Measurements from ENCODE around the gene ALPP.
A peak's percentile ranks its signal among the peaks of the same experiment; 100 is the strongest.
"Not testable (repeated sequence)": the region's sequence is repeated elsewhere in the genome, so short reads cannot be mapped to it uniquely, and the experiment has no call there.

ALPP gene

DNA sequence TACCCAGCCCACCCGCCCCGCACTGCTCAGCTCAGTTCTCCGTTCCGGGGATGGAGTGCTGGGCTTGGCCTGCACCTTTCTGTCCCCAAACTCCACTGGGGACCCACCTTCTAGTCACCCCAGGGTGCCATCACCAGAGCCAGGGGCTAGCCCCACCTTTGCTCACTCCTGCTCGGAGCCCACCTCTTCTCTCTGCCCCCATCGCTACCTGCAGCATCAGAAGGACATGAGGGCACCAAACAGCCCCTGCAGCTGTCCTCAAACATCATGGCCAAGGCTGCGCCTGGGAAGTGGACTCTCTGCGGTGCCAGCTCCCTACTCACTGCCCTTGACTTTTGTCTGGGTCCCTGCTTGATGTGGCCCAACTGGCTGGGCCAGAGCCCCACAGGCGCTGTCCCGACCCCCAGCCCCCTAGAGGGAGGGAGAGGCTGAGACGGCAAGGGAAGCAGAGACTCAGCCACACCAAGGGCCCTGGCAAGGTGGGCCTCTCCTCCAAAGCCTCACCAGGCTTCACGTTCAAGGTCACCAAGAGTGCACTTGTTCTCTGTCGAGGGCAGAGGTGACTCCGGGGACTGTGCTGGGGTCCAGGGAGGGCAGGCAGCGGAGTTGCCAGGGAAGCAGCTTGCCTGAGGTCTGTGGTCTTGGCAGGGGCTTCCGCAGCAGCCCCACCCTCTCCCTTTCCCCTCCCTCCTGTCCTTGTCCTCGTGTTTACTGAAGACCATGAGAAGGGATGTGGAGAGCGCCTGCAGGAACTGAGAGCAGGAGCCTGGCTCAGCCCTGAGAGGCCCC is 13.6 kb upstream of the ALPP start:
- DNase-seq = not testable (repeated sequence)

DNA sequence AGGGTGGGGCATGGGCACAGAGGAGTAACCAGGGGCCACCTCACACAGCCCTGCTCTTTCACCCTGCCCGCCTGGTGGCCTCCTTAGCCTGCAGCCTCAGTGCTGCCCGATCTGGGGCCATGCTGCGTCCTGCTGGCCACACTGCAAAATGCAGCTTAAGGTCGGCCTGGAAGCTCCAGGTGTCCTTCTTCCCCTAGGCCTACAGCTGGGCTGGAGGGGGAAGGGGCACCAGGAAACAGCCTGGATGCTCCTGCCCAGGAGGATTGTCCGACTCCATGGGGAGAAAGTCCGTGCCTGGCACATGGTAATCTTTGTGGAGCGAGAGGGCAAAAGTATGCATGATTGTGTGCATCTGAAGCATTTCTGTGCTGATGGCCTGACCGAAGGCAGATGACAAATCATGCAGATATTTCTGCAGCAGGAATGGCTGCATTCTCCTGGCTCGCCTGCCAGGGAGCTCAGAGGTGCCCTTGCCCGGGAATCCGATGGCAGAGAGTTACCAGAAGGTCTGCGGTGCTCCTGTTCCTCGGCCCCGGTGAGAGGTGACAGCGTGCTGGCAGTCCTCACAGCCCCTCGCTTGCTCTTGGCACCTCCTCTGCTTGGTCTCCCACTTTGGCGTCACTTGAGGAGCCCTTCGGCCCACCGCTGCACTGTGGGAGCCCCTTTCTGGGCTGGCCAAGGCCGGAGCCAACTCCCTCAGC is 12.8 kb upstream of the ALPP start:
- DNase-seq = peak in 1 of 6 experiments; percentile 11

DNA sequence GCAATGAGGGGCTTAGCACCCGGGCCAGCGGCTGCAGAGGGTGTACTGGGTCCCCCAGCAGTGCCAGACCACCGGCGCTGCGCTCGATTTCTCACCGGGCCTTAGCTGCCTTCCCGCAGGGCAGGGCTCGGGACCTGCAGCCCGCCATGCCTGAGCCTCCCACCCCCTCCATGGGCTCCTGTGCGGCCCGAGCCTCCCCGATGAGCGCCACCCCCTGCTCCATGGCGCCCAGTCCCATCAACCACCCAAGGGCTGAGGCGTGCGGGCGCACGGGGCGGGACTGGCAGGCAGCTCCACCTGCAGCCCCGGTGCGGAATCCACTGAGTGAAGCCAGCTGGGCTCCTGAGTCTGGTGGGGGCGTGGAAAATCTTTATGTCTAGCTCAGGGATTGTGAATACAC is 12.1 kb upstream of the ALPP start:
- not testable (repeated sequence) for DNase-seq

GRCh38 chr2:232367016-232367415 is 11.5 kb upstream of the ALPP start:
- no peak for DNase-seq

DNA sequence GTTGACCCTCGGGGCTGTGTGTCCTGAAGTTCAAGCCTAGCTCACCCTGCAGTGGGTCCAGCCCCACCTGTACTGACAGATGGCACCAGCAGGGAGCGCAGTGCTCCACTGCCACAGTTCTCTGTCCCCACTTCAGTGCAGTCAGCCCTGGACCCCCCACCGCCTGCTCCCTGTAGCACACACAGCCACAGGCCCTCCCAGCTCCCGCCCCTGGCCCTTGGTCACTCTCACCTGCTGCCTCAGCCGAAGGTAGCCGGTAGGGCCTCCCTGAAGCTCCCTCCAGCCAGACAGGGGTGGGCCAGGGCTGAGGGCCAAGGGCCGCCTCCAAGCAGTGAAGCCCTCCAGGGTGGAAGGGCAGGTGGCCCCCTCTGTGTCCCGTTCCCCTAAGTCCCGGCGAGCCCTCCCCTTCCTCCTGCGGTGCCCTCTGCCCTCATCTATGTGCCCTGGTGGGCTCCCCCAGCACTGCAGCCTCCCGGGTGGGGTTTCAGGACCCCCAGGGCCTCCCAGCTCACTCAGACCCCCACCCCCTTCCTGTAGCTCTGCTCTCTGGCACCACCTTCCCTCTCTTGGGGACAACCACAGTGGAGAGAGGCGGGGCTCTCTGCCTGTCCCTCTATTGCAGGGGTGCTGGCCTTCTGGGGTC is 10.8 kb upstream of the ALPP start:
- DNase-seq = no peak

GRCh38 chr2:232368311-232368731 is 10.2 kb upstream of the ALPP start:
- DNase-seq = no peak

DNA sequence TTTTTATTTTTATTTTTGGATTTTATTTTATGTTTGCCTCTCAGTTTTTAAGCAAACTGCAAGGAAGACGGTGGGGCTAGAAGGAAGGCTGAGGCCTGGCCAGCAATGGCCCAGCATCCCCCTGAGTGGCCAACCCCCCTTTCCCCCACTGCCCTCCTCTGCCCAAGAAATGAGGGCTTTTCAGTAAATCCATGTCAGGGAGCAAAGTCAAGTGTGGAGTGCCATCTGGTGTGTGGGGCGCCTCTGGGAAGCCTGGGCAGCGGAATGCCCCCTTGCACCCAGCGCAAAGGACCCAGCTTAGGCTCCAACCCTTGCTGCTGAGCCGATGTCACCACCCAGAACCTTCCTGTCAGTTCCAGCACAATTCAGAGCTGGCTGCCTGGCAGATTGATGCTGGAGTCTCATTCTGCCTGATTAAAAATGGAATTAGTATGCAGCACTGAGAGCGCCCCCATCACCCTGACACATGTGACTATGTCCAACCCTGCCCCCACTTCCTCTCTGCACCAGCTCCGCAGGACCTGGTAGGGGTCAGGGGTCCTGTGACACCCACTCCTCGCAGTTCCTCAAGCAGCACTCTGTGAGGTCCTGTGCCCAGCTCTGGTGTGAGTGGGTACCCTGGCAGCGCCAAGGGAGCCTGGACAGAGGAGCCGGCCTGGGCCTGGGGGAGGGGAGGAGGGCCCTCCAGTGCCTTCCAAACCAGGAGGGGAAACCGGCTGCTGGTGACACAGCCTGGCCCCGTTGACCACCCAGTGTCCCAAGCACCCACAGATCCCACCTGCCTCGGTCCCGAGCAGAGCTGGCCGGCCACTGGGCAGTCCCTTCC is 9.2 kb upstream of the ALPP start:
- DNase-seq = no peak

GRCh38 chr2:232370007-232370406 is 8.5 kb upstream of the ALPP start:
- not testable (repeated sequence) for DNase-seq

- DNase-seq = no peak
These were observed 6.0 kb upstream of the ALPP start for GRCh38 chr2:232372231-232373208.

GRCh38 chr2:232374356-232374755 is 4.2 kb upstream of the ALPP start:
- DNase-seq = no peak

- no peak for DNase-seq
These were observed 3.4 kb upstream of the ALPP start for GRCh38 chr2:232375164-232375563.

DNA sequence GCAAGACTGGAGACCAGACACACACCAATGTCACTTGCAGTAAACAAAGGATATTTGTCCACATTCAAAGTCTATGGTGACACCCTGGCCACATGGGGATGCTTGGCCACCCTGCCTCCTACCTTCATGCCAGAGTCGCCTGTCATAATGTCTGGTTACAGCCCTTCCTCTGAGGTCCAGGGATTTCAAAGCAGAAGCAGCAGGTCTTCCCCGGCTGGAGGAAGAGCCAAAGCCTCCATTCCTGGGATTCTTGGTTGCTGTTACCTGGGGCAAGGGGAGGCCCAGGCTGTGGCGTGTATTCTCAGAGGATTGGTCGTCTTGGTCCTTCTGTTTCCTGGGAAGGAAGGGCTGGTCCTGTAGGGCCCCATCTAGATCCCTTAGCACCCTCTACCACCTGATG is 2.3 kb upstream of the ALPP start:
- no peak for DNase-seq

DNA sequence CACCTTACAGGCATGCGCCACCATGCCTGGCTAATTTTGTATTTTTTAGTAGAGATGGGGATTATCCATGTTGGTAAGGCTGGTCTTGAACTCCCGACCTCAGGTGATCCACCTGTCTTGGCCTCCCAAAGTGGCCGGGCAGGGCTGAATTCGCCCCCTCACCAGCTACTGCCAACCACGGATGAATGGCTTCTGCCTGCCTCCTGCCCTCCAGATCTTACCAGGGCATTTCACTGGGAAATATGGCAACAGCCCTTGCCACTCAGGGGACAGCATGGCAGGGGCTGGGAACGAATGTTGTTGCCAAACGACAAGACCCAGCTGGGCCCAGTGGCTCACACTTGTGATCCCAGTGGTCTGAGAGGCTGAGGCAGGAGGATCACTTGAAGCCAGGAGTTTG is 1.8 kb upstream of the ALPP start:
- no peak for DNase-seq

GRCh38 chr2:232377319-232377718 is 1.2 kb upstream of the ALPP start:
- DNase-seq = no peak

GRCh38 chr2:232377841-232378734 is 463 bp upstream of the ALPP start:
- no peak for DNase-seq

DNA sequence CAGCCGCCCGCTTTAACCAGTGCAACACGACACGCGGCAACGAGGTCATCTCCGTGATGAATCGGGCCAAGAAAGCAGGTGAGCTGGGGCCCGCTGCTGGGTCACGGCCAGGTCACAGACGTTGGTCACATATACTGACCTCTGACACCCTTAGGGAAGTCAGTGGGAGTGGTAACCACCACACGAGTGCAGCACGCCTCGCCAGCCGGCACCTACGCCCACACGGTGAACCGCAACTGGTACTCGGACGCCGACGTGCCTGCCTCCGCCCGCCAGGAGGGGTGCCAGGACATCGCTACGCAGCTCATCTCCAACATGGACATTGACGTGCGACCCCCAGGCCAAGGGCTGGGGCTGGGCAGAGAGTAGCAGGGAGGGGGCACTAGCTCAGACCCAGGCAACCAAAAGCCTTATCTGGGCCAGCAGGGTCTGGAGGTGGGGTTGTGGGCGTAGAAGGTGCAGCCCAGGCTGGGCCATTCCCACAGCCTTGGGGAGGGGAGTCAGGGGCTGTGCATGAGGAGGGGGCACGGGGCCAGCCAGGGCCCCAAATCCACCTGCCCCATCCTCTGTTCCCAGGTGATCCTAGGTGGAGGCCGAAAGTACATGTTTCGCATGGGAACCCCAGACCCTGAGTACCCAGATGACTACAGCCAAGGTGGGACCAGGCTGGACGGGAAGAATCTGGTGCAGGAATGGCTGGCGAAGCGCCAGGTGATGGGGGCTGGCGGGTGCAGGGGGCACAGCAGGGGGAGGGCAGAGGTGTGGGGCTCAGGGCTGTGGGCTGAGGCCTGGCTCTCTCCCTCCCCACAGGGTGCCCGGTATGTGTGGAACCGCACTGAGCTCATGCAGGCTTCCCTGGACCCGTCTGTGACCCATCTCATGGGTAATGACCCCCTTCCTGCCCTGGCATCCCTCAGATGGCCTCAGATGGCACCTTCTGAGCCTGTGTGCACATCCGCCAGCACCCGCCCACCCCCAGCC is 1.3 kb downstream of the ALPP start:
- DNase-seq = not testable (repeated sequence)

DNA sequence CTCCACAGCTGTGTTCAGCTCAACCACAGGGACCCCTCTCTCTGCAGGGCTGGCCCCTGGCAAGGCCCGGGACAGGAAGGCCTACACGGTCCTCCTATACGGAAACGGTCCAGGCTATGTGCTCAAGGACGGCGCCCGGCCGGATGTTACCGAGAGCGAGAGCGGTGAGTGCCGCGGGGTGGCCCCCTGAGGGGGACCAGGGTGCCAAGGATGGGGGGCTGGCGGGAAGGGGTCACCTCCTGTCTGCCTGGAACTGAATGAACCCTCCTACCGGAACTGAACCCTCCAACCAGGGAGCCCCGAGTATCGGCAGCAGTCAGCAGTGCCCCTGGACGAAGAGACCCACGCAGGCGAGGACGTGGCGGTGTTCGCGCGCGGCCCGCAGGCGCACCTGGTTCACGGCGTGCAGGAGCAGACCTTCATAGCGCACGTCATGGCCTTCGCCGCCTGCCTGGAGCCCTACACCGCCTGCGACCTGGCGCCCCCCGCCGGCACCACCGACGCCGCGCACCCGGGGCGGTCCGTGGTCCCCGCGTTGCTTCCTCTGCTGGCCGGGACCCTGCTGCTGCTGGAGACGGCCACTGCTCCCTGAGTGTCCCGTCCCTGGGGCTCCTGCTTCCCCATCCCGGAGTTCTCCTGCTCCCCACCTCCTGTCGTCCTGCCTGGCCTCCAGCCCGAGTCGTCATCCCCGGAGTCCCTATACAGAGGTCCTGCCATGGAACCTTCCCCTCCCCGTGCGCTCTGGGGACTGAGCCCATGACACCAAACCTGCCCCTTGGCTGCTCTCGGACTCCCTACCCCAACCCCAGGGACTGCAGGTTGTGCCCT is 2.9 kb downstream of the ALPP start:
- not testable (repeated sequence) for DNase-seq

Measured in stimulated activated naive CD4-positive, alpha-beta T cell (primary cell).